ENCODE data around the gene ZNF782. TPM values are rescaled to one million over a fixed set of nuclear protein-coding genes. Genes with fewer than 3 reads are reported as not detected.

The ZNF782 gene
- total RNA-seq, 1 experiment from 2014 or later, result 4.9 TPM

DNA sequence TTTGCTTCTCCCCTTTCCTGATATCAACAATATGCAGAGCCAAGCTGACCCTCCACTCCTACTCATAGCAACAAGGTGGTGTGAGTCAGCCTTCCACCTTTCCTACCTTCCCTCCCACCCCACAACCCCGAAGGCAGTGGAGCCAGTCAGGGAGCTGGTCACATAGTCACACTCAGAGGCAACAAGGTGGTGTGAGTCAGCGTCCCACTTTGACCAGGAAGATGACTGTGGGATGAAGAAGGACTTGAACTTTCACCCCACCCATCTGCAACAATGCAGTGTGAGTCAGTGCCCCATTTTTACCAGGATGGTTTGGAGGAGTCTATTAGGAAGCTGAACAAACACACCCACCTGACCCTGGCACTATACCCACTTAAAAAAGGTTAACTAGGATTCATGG, 30.1 kb upstream of the ZNF782 start:
- no peak overlapping the region for H2BK5ac ChIP-seq (ENCODE audit: insufficient read length, low read length)
- H3K4me1 ChIP-seq (ENCODE audit: insufficient read depth, low read length), result no peaks in the 10 kb centered on the region
- no peak overlapping the region for H3K4me2 ChIP-seq (ENCODE audit: insufficient read depth, insufficient read length, low read length)
- no peak overlapping the region for H3K9ac ChIP-seq (ENCODE audit: extremely low read depth, insufficient read length, low read length)
- H3K79me2 ChIP-seq (ENCODE audit: insufficient read depth, low read length), result no peaks in the 10 kb centered on the region
- no peaks in the 10 kb centered on the region for H3K4me1 Mint-ChIP-seq
- no peak overlapping the region for H3T11ph ChIP-seq (ENCODE audit: low read length)
- no peaks in the 10 kb centered on the region for H3K36me3 Mint-ChIP-seq (ENCODE audit: insufficient read depth in 1 of 3, low read depth in 3 of 3)
- no peak overlapping the region for H2BK12ac ChIP-seq (ENCODE audit: insufficient read length, low read depth, low read length)
- H3K23ac ChIP-seq (ENCODE audit: insufficient read length, low read depth, low read length), result no peak overlapping the region
- H3K56ac ChIP-seq (ENCODE audit: insufficient read length, low read depth, low read length), result no peak overlapping the region
- no peak overlapping the region for H3K18ac ChIP-seq (ENCODE audit: insufficient read length, low read depth, low read length)
- TF ChIP-seq CTCF (conservative IDR thresholded peaks at IDR 0.05), result no peak
- WGBS (ENCODE audit: extremely low coverage, insufficient read length, low lambda C conversion rate), result no CpG with 5 or more reads among the region's 2 CpGs
- H3K23me2 ChIP-seq (ENCODE audit: insufficient read length, low read depth, low read length, poor library complexity, severe bottlenecking), result no peaks in the 10 kb centered on the region
- no peak overlapping the region for H2BK15ac ChIP-seq (ENCODE audit: low read depth, low read length)
- no peak overlapping the region for H4K91ac ChIP-seq (ENCODE audit: insufficient read length, low read depth, low read length)
- no peak overlapping the region for H3K14ac ChIP-seq (ENCODE audit: insufficient read depth, low read length)
- H3K27ac Mint-ChIP-seq, result no peak overlapping the region
- no peaks in the 10 kb centered on the region for H3K9me3 ChIP-seq (ENCODE audit: control insufficient read depth, low read depth, low read length)
- no peak overlapping the region for H3K27ac ChIP-seq (ENCODE audit: insufficient read length, low read depth, low read length)
- H3K4ac ChIP-seq (ENCODE audit: low read depth, low read length), result no peak overlapping the region
- H2AK5ac ChIP-seq (ENCODE audit: insufficient read length, low read length), result no peak overlapping the region
- no peak overlapping the region for H2BK120ac ChIP-seq (ENCODE audit: low read depth, low read length, poor library complexity, severe bottlenecking)
- no peaks in the 10 kb centered on the region for H3K79me1 ChIP-seq (ENCODE audit: insufficient read depth, low read depth, low read length, poor library complexity, severe bottlenecking)
- H4K5ac ChIP-seq (ENCODE audit: insufficient read length, low read depth, low read length), result no peak overlapping the region
- H4K8ac ChIP-seq (replicated peaks; ENCODE audit: insufficient read length, low read depth, low read length), result no peak overlapping the region
- H3K27me3 ChIP-seq (ENCODE audit: insufficient read depth, low read length), result no peaks in the 10 kb centered on the region
- no peak overlapping the region for H3K4me3 Mint-ChIP-seq
- no peaks in the 10 kb centered on the region for H3K9me3 Mint-ChIP-seq
- no peaks in the 10 kb centered on the region for H4K20me1 ChIP-seq (ENCODE audit: control insufficient read depth, insufficient read depth, insufficient read length)
- H2BK20ac ChIP-seq (ENCODE audit: low read depth, low read length, poor library complexity, severe bottlenecking), result no peak overlapping the region
- DNase-seq, result no peak
- no peak overlapping the region for H2AFZ ChIP-seq (ENCODE audit: low read length)
- H3K27me3 Mint-ChIP-seq (ENCODE audit: low read depth), result peaks cover 2% of the 10 kb centered on the region; the same call in 1 of the 2 replicates
